SU-DHL-6 (cell line): Measurements from ENCODE around the gene PCYOX1L.

Experiments
- H2AFZ ChIP-seq: fragments of 200-600 bp; sonication (generic); 2 replicates; pipeline ENCODE4 v1.6.1; 2014; ENCODE audit warnings: low read depth, mild to moderate bottlenecking, moderate library complexity, mixed read lengths, antibody characterized with exemption, low read length; ENCODE audit not compliant: severe bottlenecking
- H3F3A ChIP-seq: fragments of 200-600 bp; shearing (Covaris generic); 2 replicates; pipeline ENCODE4 v1.6.0; 2016; ENCODE audit warnings: antibody characterized with exemption, mild to moderate bottlenecking; ENCODE audit not compliant: insufficient read depth
- H3K27ac ChIP-seq: fragments of 200-600 bp; sonication (generic); 2 replicates; pipeline ENCODE4 v1.5.1; 2016; ENCODE audit warnings: low read depth, mild to moderate bottlenecking, low read length, moderate library complexity, mixed read lengths
- H3K27me3 ChIP-seq: fragments of 200-600 bp; sonication (generic), shearing (Covaris generic); 2 replicates; pipeline ENCODE4 v1.6.0; 2014; ENCODE audit warnings: mild to moderate bottlenecking, low read length
- H3K36me3 ChIP-seq: fragments of 200-600 bp; sonication (generic); 2 replicates; pipeline ENCODE4 v1.6.1; 2014; ENCODE audit warnings: mild to moderate bottlenecking, low read length, mixed read lengths
- H3K4me2 ChIP-seq: fragments of 300-600, 200-600 bp; shearing (Covaris generic), sonication (generic); 2 replicates; pipeline ENCODE4 v1.6.0; 2014; ENCODE audit warnings: low read length, low read depth, mild to moderate bottlenecking; ENCODE audit not compliant: poor library complexity, severe bottlenecking
- H3K4me3 ChIP-seq: fragments of 200-600 bp; sonication (generic); 2 replicates; pipeline ENCODE4 v1.5.1; 2014; ENCODE audit warnings: antibody characterized with exemption, low read length, mild to moderate bottlenecking, mixed read lengths; ENCODE audit not compliant: insufficient read depth, poor library complexity, severe bottlenecking
- H3K79me2 ChIP-seq: fragments of 200-600 bp; sonication (generic); 2 replicates; pipeline ENCODE4 v1.6.1; 2014; ENCODE audit warnings: mild to moderate bottlenecking, low read length, moderate library complexity; ENCODE audit not compliant: insufficient read depth
- H3K9ac ChIP-seq: fragments of 200-600 bp; sonication (generic); 2 replicates; pipeline ENCODE4 v1.7.0; 2014; ENCODE audit warnings: mild to moderate bottlenecking, low read length
- H3K9me2 ChIP-seq: fragments of 200-600 bp; sonication (generic); replicated peaks from 2 replicates; pipeline ENCODE4 v1.6.1; 2014; ENCODE audit warnings: low read length; ENCODE audit not compliant: insufficient read depth
- H3K9me3 ChIP-seq: fragments of 200-600 bp; sonication (generic); 2 replicates; pipeline ENCODE4 v1.6.1; 2014; ENCODE audit warnings: low read length, mixed read lengths; ENCODE audit not compliant: insufficient read depth
- H4K20me1 ChIP-seq: fragments of 200-600 bp; sonication (generic); 2 replicates; pipeline ENCODE4 v1.6.1; 2014; ENCODE audit warnings: low read depth, mild to moderate bottlenecking, antibody characterized with exemption, low read length, moderate library complexity, mixed read lengths
- CTCF ChIP-seq: fragments of 200-600 bp; sonication (generic); IDR thresholded peaks from one replicate; pipeline ENCODE4 v1.5.1; 2017; ENCODE audit warnings: antibody characterized with exemption, mild to moderate bottlenecking, low read length, moderate library complexity; ENCODE audit not compliant: insufficient read depth, poor library complexity, severe bottlenecking
- EZH2phosphoT487 ChIP-seq: fragments of 200-600 bp; sonication (generic), shearing (Covaris generic); conservative IDR thresholded peaks from 2 replicates; pipeline ENCODE4 v1.6.1; 2018; ENCODE audit warnings: mild to moderate bottlenecking, antibody characterized with exemption, low read length, moderate library complexity, mixed read lengths

PCYOX1L gene

GRCh38 chr5:149413477-149414210, 55.8 kb downstream of the PCYOX1L start:
- Histone ChIP-seq H3K9me3 (no peaks in the 10 kb centered on the region), H3K4me3 (no peak overlapping the region), H2AFZ (no peak overlapping the region), H4K20me1 (no peaks in the 10 kb centered on the region), H3F3A (no peaks in the 10 kb centered on the region), H3K27me3 (no peaks in the 10 kb centered on the region), H3K36me3 (no peaks in the 10 kb centered on the region), H3K9ac (no peak overlapping the region), H3K27ac (no peak overlapping the region), H3K79me2 (no peaks in the 10 kb centered on the region), H3K4me2 (no peak overlapping the region), H3K9me2 (no peaks in the 10 kb centered on the region)
- no peak for TF ChIP-seq EZH2phosphoT487
- TF ChIP-seq CTCF = no peak

GRCh38 chr5:149414405-149415065, 56.7 kb downstream of the PCYOX1L start:
- Histone ChIP-seq H3K27ac (no peak overlapping the region), H3K36me3 (no peaks in the 10 kb centered on the region), H3K4me2 (no peak overlapping the region), H3K79me2 (no peaks in the 10 kb centered on the region), H3K4me3 (no peak overlapping the region), H2AFZ (no peak overlapping the region), H4K20me1 (no peaks in the 10 kb centered on the region), H3K9ac (no peak overlapping the region), H3K9me3 (no peaks in the 10 kb centered on the region), H3F3A (no peaks in the 10 kb centered on the region), H3K9me2 (no peaks in the 10 kb centered on the region), H3K27me3 (no peaks in the 10 kb centered on the region)
- TF ChIP-seq EZH2phosphoT487 = no peak
- TF ChIP-seq CTCF = no peak

- no peaks in the 10 kb centered on the region for H3F3A ChIP-seq
- H3K36me3 ChIP-seq = no peaks in the 10 kb centered on the region
- TF ChIP-seq CTCF = no peak
- TF ChIP-seq EZH2phosphoT487 = no peak
Observed at GRCh38 chr5:149415066-149415967, 57.5 kb downstream of the PCYOX1L start.

More at GRCh38 chr5:149415066-149415967, 57.5 kb downstream of the PCYOX1L start:
- Histone ChIP-seq H4K20me1 (no peaks in the 10 kb centered on the region), H3K4me2 (no peak overlapping the region), H2AFZ (no peak overlapping the region), H3K27me3 (no peaks in the 10 kb centered on the region), H3K4me3 (no peak overlapping the region), H3K9me3 (no peaks in the 10 kb centered on the region), H3K9ac (no peak overlapping the region), H3K27ac (no peak overlapping the region), H3K79me2 (no peaks in the 10 kb centered on the region), H3K9me2 (no peaks in the 10 kb centered on the region)
